Osteoblast (primary cell): Measurements from ENCODE around the gene LBH. TPM values are rescaled to one million over a fixed set of nuclear protein-coding genes. Genes with fewer than 3 reads are reported as not detected.

Experiments used
- DNase-seq: peaks from one replicate; pipeline ENCODE4 v3.0.0; 2011; ENCODE audit warnings: low spot score, mixed read lengths; ENCODE audit not compliant: insufficient read length; ENCODE audit errors: missing footprints
- H2AFZ ChIP-seq: 2 replicates; pipeline ENCODE4 v1.6.0; 2011; ENCODE audit warnings: mild to moderate bottlenecking, low read length
- H3K27ac ChIP-seq: 2 replicates; pipeline ENCODE4 v1.5.1; 2011; ENCODE audit warnings: mild to moderate bottlenecking, low read depth, low read length, moderate library complexity
- H3K27me3 ChIP-seq: 2 replicates; pipeline ENCODE4 v1.6.0; 2012; ENCODE audit warnings: mild to moderate bottlenecking, control low read depth, inconsistent platforms, low read length, moderate library complexity; ENCODE audit not compliant: insufficient read depth
- H3K36me3 ChIP-seq: 2 replicates; pipeline ENCODE4 v1.5.1; 2011; ENCODE audit warnings: mild to moderate bottlenecking, low read length, control low read depth, moderate library complexity; ENCODE audit not compliant: insufficient read depth
- H3K4me1 ChIP-seq: 2 replicates; pipeline ENCODE4 v1.5.1; 2011; ENCODE audit warnings: mild to moderate bottlenecking, low read length, control low read depth, moderate library complexity; ENCODE audit not compliant: insufficient read depth
- H3K4me2 ChIP-seq: 2 replicates; pipeline ENCODE4 v1.6.0; 2011; ENCODE audit warnings: mild to moderate bottlenecking, low read length; ENCODE audit not compliant: insufficient read depth
- H3K4me3 ChIP-seq: fragments of 200-600 bp; sonication (generic); 3 replicates; pipeline ENCODE4 v1.5.1; 2012; ENCODE audit warnings: mild to moderate bottlenecking, low read length, inconsistent platforms; ENCODE audit not compliant: insufficient read depth
- H3K79me2 ChIP-seq: 2 replicates; pipeline ENCODE4 v1.6.0; 2012; ENCODE audit warnings: mild to moderate bottlenecking, low read length, control low read depth, inconsistent platforms; ENCODE audit not compliant: insufficient read depth
- H3K9me3 ChIP-seq: 2 replicates; pipeline ENCODE4 v1.5.1; 2011; ENCODE audit warnings: low read depth, low read length, control low read depth
- H4K20me1 ChIP-seq: 2 replicates; pipeline ENCODE4 v1.6.0; 2012; ENCODE audit warnings: mild to moderate bottlenecking, low read length, control low read depth; ENCODE audit not compliant: insufficient read depth
- CTCF ChIP-seq: IDR thresholded peaks from 2 replicates; pipeline ENCODE4 v1.5.1; 2011; ENCODE audit warnings: mild to moderate bottlenecking, low read depth, low read length, moderate library complexity; ENCODE audit errors: extremely low read depth
- total RNA-seq: library from RNA; depleted of rRNA; stranded (reverse); fragments of >200 nt; gene quantifications from 2 replicates; pipeline ENCODE4 v1.2.3, GENCODE V29; 2012

Gene LBH
- total RNA-seq, 1 donor, result 270 TPM

- Histone ChIP-seq H3K4me1 (peaks cover 14% of the 10 kb centered on the region), H2AFZ (no peak overlapping the region), H3K4me3 (no peak overlapping the region), H3K79me2 (peaks cover 28% of the 10 kb centered on the region), H3K4me2 (no peak overlapping the region), H3K9me3 (no peaks in the 10 kb centered on the region), H3K27ac (no peak overlapping the region), H3K36me3 (peaks cover 26% of the 10 kb centered on the region), H4K20me1 (peaks cover 20% of the 10 kb centered on the region), H3K27me3 (no peaks in the 10 kb centered on the region)
- DNase-seq, result no peak
- TF ChIP-seq CTCF, result no peak
These were observed 22.7 kb downstream of the LBH start for GRCh38 chr2:30253873-30254684.

- H3K36me3 ChIP-seq, result peaks cover 31% of the 10 kb centered on the region
- no peaks in the 10 kb centered on the region for H3K9me3 ChIP-seq
- TF ChIP-seq CTCF, result no peak
- H3K4me1 ChIP-seq, result peaks cover 14% of the 10 kb centered on the region
- H3K27me3 ChIP-seq, result no peaks in the 10 kb centered on the region
- H3K79me2 ChIP-seq, result peaks cover 24% of the 10 kb centered on the region
- no peak overlapping the region for H3K4me2 ChIP-seq
- no peak overlapping the region for H2AFZ ChIP-seq
- H3K4me3 ChIP-seq, result no peak overlapping the region
- no peak for DNase-seq
- peaks cover 20% of the 10 kb centered on the region for H4K20me1 ChIP-seq
- H3K27ac ChIP-seq, result no peak overlapping the region
These were observed 23.3 kb downstream of the LBH start for GRCh38 chr2:30254685-30255001.

DNA sequence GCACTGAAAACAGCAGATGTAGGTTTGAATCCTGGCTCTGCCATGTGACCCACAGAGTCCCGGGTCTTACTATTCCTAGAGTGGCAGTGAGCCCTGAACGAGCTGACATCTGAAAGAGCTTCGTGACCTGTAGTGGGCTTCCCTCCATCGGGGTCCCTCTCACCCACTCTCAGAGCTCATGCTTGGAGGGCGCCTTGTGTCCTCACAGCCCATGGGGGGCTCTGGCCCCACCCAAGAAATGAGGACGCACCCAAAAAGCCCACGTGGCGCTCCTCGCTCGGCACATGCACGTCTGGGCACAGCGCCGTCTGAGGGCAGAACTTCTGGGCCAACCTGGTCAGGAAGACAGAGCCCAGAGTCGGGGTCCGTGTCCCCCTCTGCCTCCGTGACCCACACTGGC lies 23.7 kb downstream of the LBH start:
- no peak for DNase-seq
- Histone ChIP-seq H3K79me2 (peaks cover 20% of the 10 kb centered on the region), H3K4me1 (peaks cover 14% of the 10 kb centered on the region), H3K27me3 (no peaks in the 10 kb centered on the region), H3K4me2 (no peak overlapping the region), H4K20me1 (peaks cover 20% of the 10 kb centered on the region), H2AFZ (no peak overlapping the region), H3K36me3 (peaks cover 31% of the 10 kb centered on the region), H3K9me3 (no peaks in the 10 kb centered on the region), H3K27ac (no peak overlapping the region), H3K4me3 (no peak overlapping the region)
- no peak for TF ChIP-seq CTCF

DNA sequence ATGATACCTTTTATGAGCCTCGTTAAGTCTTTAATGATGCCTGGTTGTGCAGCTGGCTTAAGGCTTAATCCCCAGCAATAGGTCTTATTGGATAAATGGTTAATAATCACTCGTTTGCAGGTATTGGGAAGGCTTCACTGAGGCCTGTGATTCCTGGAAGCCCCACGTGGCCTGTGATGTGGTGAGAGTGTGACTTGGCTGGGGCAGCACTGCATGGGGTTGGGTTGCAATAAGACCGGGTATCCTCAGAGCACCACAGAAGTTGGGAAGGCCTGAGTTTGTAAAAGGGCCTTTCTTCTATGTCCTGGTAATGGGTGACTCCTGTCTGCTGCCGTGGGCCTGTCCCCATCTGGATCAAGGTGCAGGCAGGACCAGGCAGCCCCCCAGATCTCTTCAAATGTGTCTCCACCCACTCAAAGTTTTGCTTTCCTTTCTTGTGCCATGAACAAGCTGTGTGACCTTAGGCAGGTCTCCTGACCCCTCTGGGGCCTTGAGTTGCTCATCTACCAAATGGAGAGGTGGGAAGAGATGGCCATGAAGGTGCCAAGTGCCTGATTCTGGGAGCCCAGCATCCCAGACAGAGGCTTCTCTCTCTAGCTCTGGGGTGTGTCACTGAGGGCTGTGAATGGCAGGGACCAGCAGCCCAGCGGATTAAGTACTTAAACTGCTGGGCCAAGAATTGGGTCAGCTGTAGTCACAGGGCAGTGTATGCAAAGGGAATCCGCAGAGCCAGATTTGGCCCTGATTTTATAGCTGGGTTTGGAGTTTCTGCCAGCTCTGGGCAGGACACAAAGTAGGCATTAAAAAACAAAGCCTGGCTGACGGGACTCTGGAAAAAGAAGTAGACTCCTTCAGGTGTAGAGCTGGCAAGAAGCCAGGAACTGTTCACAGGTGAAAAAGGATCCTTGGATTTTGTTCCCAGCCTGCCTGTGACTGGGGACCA lies 24.4 kb downstream of the LBH start:
- H3K27ac ChIP-seq, result no peak overlapping the region
- DNase-seq, result peak; percentile 66
- peaks cover 14% of the 10 kb centered on the region for H3K4me1 ChIP-seq
- H3K9me3 ChIP-seq, result no peaks in the 10 kb centered on the region
- H2AFZ ChIP-seq, result no peak overlapping the region
- peaks cover 20% of the 10 kb centered on the region for H4K20me1 ChIP-seq
- H3K79me2 ChIP-seq, result peaks cover 17% of the 10 kb centered on the region
- no peak overlapping the region for H3K4me2 ChIP-seq
- H3K36me3 ChIP-seq, result peaks cover 34% of the 10 kb centered on the region
- H3K4me3 ChIP-seq, result no peak overlapping the region
- H3K27me3 ChIP-seq, result no peaks in the 10 kb centered on the region
- no peak for TF ChIP-seq CTCF
